Stimulated activated CD8-positive, alpha-beta memory T cell treated with anti-CD3 and anti-CD28 coated beads, Interleukin-7, amount 100 ng/mL, for 48 hours (primary cell): ENCODE results near the gene ABCF1.
"Not testable (repeated sequence)": the region's sequence is repeated elsewhere in the genome, so short reads cannot be mapped to it uniquely, and the experiment has no call there.

Source experiments
- DNase-seq, 2 donors: peaks; one replicate each; pipeline ENCODE4 v3.0.0-alpha.2; 2020; ENCODE audit warnings: low read depth in 1 of 2; ENCODE audit errors: extremely low read depth in 1 of 2

Gene ABCF1

DNA sequence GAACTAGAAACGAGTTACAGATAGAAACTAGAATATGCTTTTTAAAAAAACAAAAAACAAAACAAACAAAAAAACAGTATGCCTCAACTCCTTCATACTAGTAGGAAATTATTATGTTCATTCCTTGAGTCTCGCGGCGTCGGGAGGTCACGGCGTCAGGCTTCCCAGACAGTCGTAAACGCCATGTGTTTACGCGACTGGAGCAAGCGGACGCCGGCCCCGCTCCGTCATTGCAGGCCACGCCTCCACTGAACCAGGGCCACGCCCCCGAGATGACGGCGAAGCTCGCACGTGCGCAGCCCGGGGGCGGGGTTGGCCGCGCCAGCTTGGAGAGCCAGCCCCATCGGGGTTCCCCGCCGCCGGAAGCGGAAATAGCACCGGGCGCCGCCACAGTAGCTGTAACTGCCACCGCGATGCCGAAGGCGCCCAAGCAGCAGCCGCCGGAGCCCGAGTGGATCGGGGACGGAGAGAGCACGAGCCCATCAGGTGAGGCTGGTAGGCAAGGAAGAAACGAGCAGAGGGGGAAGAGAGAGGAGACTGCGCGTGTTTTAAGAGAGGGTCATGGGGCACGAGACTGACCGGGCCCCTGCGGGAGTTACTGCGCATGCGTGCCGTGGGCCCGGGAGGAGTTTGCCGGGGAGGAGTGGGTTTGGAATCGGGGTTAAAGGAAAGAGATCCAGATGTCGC lies at the start of gene ABCF1:
TSS of gene ABCF1 (plus strand) at position 368 of the 687 bp plus-strand sequence. CDS start at position 414, 46 bp downstream.
- DNase-seq: peak; percentile 96 to 97

GRCh38 chr6:30521952-30522351 lies 49.3 kb upstream of the ABCF1 start:
- DNase-seq: not testable (repeated sequence)

- DNase-seq: not testable (repeated sequence)
Observed at GRCh38 chr6:30526444-30526843, 44.8 kb upstream of the ABCF1 start.

DNA sequence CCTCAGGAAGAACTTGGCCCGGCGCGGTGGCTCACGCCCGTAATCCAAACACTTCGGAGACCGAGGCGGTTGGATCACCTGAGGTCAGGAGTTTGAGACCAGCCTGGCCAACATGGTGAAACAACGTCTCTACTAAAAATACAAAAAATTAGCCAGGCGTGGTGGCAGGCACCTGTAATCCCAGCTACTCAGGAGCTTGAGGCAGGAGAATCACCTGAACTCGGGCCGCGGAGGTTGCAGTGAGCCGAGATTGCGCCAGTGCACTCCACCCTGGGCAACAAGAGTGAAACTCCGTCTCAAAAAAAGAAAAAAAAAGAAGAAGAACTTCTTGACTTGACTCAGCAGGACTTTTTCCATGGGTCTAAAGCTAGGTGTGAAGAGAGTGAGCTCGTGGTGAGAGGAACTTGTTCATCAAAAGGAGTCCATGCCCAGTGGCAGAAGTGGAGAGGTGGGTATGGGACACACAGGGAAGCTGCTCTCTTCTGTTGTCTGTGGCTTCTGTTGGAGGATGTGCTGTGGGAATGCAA lies 41.8 kb upstream of the ABCF1 start:
- peak in 1 of 2 donors; percentile 43 for DNase-seq

DNA sequence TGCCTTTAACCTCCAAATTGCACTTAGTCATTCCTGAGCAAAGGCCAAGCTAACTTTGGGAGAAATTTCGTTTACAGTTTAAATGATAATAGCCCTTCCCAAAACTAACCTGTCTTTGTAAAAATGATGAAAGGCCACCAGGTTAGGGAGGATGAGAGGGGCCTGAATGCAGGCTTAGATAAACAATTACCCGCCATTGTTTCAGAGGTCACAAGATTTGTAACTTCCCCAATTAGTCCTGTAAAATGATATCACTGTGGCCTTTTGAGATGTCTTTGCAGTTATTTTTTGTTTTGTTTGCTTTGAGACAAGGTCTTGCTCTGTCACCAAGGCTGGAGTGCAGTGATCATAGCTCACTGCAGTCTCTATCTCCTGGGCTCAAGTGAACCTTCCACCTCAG lies 41.2 kb upstream of the ABCF1 start:
- DNase-seq: no peak

DNA sequence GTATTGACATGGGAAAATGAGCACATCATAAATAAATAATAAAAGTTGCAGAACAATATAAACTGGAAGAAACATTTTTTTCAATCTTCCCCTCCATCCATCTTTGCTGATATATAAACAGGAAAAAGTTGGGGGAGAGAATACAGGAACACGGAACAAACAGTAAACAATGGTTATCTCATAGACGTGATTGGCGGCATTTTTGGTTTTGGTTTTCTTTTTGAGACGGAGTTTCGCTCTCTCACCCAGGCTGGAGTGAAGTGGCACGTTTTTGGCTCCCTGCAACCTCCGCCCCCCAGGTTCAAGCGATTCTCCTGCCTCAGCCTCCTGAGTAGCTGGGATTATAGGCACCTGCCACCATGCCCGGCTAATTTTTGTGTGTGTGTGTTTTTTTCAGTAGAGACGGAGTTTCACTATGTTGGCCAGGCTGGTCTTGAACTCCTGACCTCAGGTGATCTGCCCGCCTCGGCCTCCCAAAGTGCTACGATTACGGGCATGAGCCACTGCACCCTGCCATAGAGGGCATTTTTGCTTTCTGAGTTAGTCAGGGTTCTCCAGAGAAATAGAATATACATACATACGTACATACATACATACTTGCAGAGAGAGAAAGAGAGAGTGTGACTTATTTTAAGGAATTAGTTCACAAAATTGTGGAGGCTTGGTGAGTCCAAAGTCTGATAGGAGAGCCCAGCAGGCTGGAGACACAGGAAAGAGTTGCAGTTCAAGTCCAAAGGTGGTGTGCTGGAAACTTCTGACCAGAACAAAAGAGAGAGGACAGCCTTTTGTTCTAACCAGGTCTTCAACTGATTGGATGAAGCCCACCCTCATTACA lies 37.6 kb upstream of the ABCF1 start:
- no peak for DNase-seq

DNA sequence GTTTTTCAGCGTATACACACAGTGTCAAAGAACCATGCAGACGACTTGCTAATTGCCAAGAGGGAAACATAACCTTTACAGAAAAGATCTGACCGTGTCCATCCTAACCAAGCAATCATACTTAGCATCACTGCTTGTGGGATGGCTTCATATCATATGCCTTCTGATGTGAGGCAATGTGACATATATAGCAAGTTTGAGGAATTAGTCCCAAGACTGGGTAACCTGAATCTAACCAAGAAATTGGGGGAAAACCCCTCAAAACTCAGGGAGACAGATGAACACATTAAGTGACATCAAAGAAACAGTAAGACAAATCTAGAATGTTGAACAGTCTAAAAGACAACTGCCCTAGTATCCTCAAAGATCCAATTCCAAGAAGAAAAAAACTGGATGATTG lies 33.3 kb upstream of the ABCF1 start:
- DNase-seq: no peak

DNA sequence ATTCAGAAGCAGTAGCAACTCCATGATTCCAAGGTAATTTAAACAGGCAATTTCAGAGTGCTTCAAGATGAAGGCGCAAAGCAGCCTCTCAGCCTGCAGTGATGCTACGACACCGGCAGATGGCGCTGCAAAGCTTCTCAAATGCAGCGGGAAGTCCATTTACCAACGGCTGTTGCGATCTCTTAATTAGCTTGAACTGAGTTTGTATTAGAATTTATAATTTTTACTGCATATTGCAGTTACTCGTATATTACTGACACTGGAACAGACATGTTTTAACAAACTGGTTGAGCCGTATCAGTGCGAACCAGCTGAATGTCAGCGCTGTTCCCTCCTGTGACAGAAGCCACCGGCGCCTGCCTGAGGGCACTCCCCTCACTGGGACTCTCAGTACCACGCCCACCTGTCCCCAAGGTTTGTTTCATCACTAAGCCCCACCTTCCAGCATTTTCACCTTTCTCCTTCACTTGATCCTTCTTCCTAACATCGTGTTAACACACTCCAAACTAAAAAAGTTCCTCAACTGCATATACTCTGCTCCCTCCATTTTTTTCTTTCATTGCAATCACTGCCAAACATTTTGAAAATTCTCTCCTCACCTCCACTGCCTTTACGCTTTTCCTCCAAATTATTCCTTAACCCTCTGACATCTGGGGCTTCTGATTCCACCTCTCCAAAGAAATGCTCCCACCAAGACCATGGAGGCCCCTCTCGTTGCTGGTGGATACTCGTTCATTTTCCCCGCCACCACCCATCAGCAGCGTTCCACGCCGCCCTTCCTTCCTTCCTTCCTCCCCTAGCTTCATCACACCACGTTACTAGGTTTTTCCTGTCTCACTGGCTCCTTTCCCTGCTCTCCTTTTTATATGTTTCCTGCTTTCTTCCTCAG lies 29.5 kb upstream of the ABCF1 start:
- peak; percentile 39 to 66 for DNase-seq

DNA sequence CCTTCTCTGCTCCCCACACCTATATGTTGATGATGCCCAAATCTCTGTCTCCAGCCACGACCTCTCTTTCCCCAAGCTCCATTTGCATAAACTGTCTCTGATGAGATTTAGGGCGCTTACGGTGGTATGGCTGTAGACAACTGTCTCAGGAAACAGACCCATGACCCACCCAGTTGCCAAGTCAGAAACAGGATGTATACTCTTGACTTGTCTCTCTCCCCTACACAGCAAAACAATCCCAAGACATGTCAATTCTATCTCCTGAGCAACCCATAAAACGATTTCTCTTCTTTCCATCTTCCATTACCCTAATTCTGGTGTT lies 28.9 kb upstream of the ABCF1 start:
- no peak for DNase-seq

- DNase-seq: no peak
Observed at GRCh38 chr6:30542915-30543314, 28.3 kb upstream of the ABCF1 start.

DNA sequence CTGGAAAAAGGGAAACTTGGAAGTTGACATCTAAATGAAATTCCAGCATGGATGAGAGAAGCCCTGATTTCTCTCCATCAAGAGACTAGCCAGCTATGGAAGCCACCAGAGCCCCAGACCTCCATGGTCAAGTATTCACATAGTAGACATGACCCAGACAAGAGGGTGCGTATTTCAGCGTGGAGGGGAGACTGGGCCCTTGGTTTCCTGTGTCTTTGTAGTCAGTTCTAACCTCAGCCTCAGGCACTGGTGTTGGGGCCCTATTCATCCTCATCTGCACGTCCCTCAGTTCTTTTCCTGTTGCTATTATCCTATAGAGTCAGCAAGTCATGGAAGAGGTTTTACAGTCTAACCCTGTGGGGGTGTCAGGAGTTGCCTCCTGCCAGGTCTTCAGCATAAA lies 27.4 kb upstream of the ABCF1 start:
- no peak for DNase-seq

DNA sequence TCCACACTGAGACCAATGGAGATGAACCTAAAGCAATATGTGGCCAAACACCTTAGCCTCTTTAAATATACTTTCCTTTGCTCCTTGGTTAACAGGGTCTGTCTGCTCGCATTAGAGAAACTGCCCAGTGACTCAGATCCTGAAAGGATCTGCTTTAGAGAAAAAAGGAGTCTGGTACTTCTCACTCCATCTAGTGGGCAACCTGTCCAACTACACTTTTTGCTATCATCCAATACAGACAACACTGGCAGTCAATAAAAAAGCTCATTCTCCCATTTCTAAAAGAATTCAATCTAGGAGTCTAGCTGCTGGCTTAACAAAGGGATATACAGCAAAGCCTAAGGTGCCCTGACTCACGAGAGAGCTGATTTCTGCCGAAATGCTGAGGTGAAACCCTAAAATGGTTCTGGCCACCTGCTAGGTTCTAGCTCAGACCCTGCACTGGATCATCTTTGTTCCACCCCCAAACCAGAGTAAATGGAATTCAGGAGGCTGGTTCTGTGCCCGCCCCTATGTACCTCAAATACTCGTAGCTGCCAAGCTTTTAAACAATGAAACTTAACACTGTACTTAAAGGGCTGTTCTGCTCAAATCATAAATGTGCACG lies 26.5 kb upstream of the ABCF1 start:
- no peak for DNase-seq

- no peak for DNase-seq
Observed at GRCh38 chr6:30547454-30547853, 23.8 kb upstream of the ABCF1 start.

GRCh38 chr6:30548375-30548774 lies 22.9 kb upstream of the ABCF1 start:
- DNase-seq: no peak

- no peak for DNase-seq
Observed at GRCh38 chr6:30554404-30554803, 16.8 kb upstream of the ABCF1 start.

DNA sequence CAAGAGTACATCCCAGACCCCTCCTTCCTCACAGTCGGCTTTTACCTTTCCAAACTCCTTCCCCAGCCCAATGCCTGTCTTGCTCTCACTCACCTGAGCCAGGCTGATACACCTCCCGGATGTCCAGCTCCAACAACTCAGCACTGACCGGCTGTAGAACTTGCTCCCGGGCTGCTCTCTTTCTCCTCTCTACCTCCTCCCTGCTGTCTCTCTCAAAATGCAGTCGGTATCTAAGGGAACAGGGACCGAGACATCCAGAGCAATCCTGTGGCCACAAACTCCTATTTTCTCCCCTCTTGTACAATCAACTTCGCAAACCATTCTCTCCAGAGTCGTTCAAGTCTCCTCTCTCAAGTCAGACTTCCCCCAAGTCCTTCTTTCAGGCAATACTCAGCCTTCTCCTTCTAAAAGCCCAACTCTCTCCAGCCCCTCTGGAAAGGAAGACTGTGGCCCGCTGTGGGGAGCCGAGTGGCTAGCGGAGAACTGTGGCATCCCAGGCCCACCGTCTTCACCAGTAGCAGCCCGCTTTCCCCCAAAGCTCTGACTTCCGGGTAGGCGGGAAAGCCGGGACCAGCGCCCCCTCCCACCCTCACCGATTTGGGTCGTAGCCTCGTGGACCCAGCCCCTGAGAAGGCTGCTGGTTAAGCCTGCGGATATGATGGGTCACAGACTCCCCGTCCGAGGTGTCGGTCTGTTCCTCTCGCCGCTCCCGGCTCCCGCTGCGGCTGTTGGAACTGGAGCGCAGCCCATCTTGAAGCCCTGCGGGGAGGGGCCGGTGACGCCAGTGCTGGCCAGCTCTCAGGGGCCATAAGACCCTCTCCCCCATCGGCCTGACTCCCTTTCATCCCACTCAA lies 16.1 kb upstream of the ABCF1 start:
- DNase-seq: no peak

DNA sequence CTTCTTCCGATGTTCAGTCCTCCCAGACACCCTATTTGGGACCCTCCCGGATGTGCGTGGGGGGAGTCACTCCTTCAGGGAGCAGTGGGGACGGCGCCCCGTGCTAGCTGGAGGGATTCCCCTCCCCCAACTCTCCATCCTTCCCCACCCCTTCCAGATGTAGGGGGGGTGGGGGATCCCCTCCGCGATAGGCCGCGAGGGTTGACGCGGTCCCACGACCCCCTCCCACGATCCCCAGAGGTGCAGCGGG lies 15.5 kb upstream of the ABCF1 start:
- DNase-seq: no peak

- peak; percentile 95 to 98 for DNase-seq
Observed at GRCh38 chr6:30556066-30556905, 15.0 kb upstream of the ABCF1 start, which contains the start of gene GNL1. Gene GNL1, minus strand, starts transcription at chr6:30556489. Its CDS starts 286 bp downstream, at chr6:30556203.
